Esophagus muscularis mucosa (tissue), 4 donors: Measurements from ENCODE around the gene SREBF2.

Experiments used
- EP300 ChIP-seq: sonication (generic); formaldehyde crosslinking; IDR thresholded peaks from one replicate; pipeline ENCODE4 v1.6.1; 2017; ENCODE audit warnings: antibody characterized with exemption
- POLR2A ChIP-seq: fragments of 450-650 bp; IDR thresholded peaks from one replicate; pipeline ENCODE4 v1.6.1; 2017; ENCODE audit warnings: antibody characterized with exemption, moderate library complexity, mild to moderate bottlenecking, low read depth
- POLR2AphosphoS5 ChIP-seq, 2 donors: sonication (generic); formaldehyde crosslinking; IDR thresholded peaks; one replicate each; pipeline ENCODE4 v1.6.1; 2017; ENCODE audit warnings: antibody characterized with exemption in 2 of 2
- TF ChIP-seq, protein P1 (sequence below), 3 experiments: fragments of 200-600 bp in 2 of 3; fragments of 450-650 bp in 1 of 3; sonication (generic) in 2 of 3; IDR thresholded peaks; one replicate each; pipeline ENCODE4 v1.5.1; 2017 to 2019; ENCODE audit warnings: antibody characterized with exemption in 3 of 3, mild to moderate bottlenecking in 2 of 3, moderate library complexity in 1 of 3

DNA sequence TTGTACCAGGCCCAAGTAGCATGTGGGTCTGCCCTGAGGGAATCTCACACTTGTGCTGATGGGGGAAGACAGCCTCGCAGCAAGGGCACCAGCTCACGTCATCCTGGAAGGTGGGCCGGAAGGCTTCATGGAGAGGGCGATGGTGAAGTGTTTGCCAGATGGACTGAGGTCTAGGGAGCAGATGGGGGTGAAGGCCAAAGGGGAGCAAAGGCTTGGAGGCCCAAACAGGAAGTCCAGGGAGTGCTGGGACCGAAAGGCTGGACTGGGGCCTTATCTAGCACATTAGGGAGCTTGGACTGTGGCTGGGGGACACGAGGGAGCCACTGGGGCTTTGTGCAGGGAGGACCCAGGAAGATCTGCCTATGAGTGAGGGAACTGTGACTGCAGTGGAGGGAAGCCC lies 94.9 kb downstream of the SREBF2 start:
- no peak for TF ChIP-seq POLR2A
- TF ChIP-seq, protein P1, sequence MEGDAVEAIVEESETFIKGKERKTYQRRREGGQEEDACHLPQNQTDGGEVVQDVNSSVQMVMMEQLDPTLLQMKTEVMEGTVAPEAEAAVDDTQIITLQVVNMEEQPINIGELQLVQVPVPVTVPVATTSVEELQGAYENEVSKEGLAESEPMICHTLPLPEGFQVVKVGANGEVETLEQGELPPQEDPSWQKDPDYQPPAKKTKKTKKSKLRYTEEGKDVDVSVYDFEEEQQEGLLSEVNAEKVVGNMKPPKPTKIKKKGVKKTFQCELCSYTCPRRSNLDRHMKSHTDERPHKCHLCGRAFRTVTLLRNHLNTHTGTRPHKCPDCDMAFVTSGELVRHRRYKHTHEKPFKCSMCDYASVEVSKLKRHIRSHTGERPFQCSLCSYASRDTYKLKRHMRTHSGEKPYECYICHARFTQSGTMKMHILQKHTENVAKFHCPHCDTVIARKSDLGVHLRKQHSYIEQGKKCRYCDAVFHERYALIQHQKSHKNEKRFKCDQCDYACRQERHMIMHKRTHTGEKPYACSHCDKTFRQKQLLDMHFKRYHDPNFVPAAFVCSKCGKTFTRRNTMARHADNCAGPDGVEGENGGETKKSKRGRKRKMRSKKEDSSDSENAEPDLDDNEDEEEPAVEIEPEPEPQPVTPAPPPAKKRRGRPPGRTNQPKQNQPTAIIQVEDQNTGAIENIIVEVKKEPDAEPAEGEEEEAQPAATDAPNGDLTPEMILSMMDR (IDR thresholded peaks at IDR 0.05) = no peak
- no peak for TF ChIP-seq EP300
- no peak for TF ChIP-seq POLR2AphosphoS5 (IDR thresholded peaks at IDR 0.05)
